Body of pancreas (tissue), 4 donors: ENCODE results near the gene FGF14. TPM values are rescaled to one million over a fixed set of nuclear protein-coding genes. Genes with fewer than 3 reads are reported as not detected.

Experiments
- ATAC-seq: fragments of 150-250 bp; one replicate; pipeline ENCODE4 v1.9.1; 2016
- DNase-seq, 4 donors: peaks; one replicate each; pipeline ENCODE4 v3.0.0-alpha.2; 2019
- H3K27ac ChIP-seq, 4 donors: fragments of 200-600 bp; sonication (generic); 1 replicate in 3 of 4; 2 replicates in 1 of 4; pipeline versions ENCODE4 v1.5.1 to v1.6.1; 2016 to 2019; ENCODE audit warnings: mild to moderate bottlenecking in 1 of 4, mixed read lengths in 1 of 4, moderate library complexity in 1 of 4
- H3K27me3 ChIP-seq, 2 donors: fragments of 200-600 bp; sonication (generic); one replicate each; pipeline ENCODE4 v1.6.0; 2016; ENCODE audit warnings: mild to moderate bottlenecking in 1 of 2
- H3K36me3 ChIP-seq, 2 donors: fragments of 200-600 bp; sonication (generic); replicated peaks in 1 of 2; 2 replicates each; pipeline ENCODE4 v1.5.1; 2016; ENCODE audit warnings: low read depth in 2 of 2; ENCODE audit not compliant: insufficient read depth in 1 of 2
- H3K4me1 ChIP-seq: fragments of 200-600 bp; sonication (generic); one replicate; pipeline ENCODE4 v1.6.0; 2016
- H3K4me3 ChIP-seq, 2 donors: fragments of 200-600 bp; sonication (generic); 1 replicate in 1 of 2; 2 replicates in 1 of 2; pipeline ENCODE4 v1.5.1; 2016 to 2019
- H3K9me3 ChIP-seq, 3 donors: fragments of 200-600 bp; sonication (generic); 1 replicate in 2 of 3; 2 replicates in 1 of 3; pipeline ENCODE4 v1.5.1; 2016
- POLR2A ChIP-seq, 3 donors: fragments of 450-650 bp; IDR thresholded peaks; one replicate each; pipeline ENCODE4 v1.6.1; 2016; ENCODE audit warnings: antibody characterized with exemption in 3 of 3, mild to moderate bottlenecking in 2 of 3
- WGBS, 2 donors: methylation state at CpG; one replicate each; pipeline ENCODE4 v1.1.5; 2017; 5-methylcytosine and 5-hydroxymethylcytosine counted together
- intact Hi-C: fragments of 100-400 bp; cut with DNase I; formaldehyde crosslinking; loops from one replicate; pipeline ENCODE4 v1.15.1; 2023
- total RNA-seq, 2 donors: library from RNA; depleted of rRNA; stranded (reverse); fragments of >200 nt; gene quantifications; one replicate each; pipeline ENCODE4 v1.1.0, GENCODE V29; 2016
- TF ChIP-seq, protein P1 (sequence below), 7 experiments: fragments of 450-650 bp in 4 of 7; fragments of 200-600 bp in 3 of 7; sonication (generic) in 3 of 7; IDR thresholded peaks; one replicate each; pipeline ENCODE4 v1.5.1; 2016 to 2019; ENCODE audit warnings: antibody characterized with exemption in 7 of 7

Gene FGF14
- total RNA-seq, 2 donors from 2014 or later = under 0.01 to 0.52 TPM

DNA sequence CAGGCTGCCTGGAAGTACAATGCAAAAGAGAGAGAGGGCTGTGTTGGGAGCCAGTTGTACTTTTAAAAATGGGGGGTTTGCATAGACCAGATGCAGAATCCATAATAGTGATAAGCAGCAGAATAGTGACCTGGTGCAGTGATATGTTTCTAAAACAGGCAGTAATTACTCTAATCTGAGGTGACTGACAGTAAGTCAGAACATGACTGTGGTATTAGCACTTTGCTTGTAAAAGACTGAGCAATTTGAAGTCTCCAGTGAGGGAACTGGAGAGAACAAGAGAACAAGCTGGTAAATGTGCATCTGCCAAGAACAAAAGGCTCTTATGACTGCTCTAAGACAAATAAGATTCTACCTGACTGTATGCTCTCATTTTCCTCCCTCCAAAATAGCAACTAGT, 565.9 kb downstream of the FGF14 start:
- Histone ChIP-seq H3K36me3 (no peaks in the 10 kb centered on the region), H3K4me3 (no peak overlapping the region), H3K27ac (no peak overlapping the region), H3K27me3 (no peaks in the 10 kb centered on the region), H3K4me1 (no peaks in the 10 kb centered on the region), H3K9me3 (no peaks in the 10 kb centered on the region)
- DNase-seq (no peak), ATAC-seq (no peak)
- TF ChIP-seq POLR2A (IDR thresholded peaks at IDR 0.05) = no peak
- TF ChIP-seq, protein P1, sequence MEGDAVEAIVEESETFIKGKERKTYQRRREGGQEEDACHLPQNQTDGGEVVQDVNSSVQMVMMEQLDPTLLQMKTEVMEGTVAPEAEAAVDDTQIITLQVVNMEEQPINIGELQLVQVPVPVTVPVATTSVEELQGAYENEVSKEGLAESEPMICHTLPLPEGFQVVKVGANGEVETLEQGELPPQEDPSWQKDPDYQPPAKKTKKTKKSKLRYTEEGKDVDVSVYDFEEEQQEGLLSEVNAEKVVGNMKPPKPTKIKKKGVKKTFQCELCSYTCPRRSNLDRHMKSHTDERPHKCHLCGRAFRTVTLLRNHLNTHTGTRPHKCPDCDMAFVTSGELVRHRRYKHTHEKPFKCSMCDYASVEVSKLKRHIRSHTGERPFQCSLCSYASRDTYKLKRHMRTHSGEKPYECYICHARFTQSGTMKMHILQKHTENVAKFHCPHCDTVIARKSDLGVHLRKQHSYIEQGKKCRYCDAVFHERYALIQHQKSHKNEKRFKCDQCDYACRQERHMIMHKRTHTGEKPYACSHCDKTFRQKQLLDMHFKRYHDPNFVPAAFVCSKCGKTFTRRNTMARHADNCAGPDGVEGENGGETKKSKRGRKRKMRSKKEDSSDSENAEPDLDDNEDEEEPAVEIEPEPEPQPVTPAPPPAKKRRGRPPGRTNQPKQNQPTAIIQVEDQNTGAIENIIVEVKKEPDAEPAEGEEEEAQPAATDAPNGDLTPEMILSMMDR (IDR thresholded peaks at IDR 0.05) = no peak
- intact Hi-C loops = no loop called here

DNA sequence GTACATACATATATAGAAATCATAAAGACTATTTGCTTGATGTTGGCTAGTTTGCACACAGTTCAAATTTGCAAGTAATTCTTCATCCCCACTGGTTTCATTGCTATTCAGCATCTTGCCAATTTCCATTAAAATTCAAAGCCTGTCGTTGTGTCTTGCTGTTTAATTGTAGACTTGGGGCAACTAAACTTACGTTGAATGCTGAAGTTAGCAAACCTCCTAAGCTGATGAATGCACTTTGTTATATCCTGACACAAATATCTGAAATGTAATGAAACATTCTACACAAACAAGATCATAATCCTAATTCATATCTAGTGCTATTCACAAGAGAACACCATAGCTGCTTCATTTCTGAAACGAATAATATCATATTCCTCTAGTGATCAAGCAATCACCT, 568.2 kb downstream of the FGF14 start:
- TF ChIP-seq POLR2A (IDR thresholded peaks at IDR 0.05) = no peak
- TF ChIP-seq, protein P1 (IDR thresholded peaks at IDR 0.05) = no peak
- WGBS, 2 donors = 58 to 62% methylated on average over 3 of the region's 3 CpGs
- Histone ChIP-seq H3K9me3 (no peaks in the 10 kb centered on the region), H3K27me3 (no peaks in the 10 kb centered on the region), H3K4me3 (no peak overlapping the region), H3K27ac (no peak overlapping the region), H3K4me1 (no peaks in the 10 kb centered on the region), H3K36me3 (no peaks in the 10 kb centered on the region)
- no peak for DNase-seq
- ATAC-seq = no peak
- intact Hi-C loops = no loop called here

DNA sequence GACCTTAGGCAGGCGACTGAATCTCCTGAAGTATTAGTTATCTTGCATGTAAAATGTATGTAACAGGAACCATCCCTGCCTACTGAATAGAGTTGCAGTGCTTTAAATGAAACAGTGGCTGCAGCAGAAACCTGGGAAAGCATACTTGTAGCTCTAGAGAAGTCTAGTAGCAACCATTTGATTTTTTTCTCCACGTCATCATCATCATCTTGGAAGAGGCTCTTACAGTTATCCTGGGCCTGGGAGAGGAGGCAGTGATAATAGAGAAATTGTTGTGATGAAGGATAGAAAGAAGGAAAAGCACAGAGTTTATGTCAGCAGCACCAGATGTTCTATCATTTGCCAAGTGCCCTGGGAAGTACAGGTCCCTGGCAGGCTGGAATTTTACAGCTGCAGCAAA, 571.8 kb downstream of the FGF14 start:
- no peak for DNase-seq
- no peak for ATAC-seq
- no peak for TF ChIP-seq POLR2A (IDR thresholded peaks at IDR 0.05)
- TF ChIP-seq, protein P1 (IDR thresholded peaks at IDR 0.05) = no peak
- Histone ChIP-seq H3K4me1 (no peaks in the 10 kb centered on the region), H3K27ac (no peak overlapping the region), H3K36me3 (no peaks in the 10 kb centered on the region), H3K9me3 (no peaks in the 10 kb centered on the region), H3K27me3 (no peaks in the 10 kb centered on the region), H3K4me3 (no peak overlapping the region)
- 37 to 38% methylated on average over 2 of the region's 2 CpGs for WGBS, 2 donors
- intact Hi-C loops = no loop called here

DNA sequence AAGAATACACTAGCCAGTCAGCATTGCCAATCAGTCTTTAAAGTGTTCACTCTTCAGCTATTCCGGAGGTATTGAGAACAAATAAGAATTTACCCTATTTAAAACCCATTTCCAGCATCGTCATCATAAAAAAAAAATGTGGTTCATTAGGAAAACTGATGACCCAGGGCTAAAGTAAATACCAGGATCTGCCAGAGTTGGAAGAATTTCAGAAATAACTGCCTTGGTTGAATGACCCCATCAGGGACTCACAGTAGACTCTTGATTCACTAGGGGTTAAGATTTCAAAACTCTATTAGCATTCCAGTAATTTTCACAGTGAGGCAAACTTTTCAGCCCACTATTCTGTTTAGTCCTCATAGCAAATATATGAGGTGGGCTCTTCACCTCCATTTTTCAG, 572.4 kb downstream of the FGF14 start:
- no peaks in the 10 kb centered on the region for H3K4me1 ChIP-seq
- no peaks in the 10 kb centered on the region for H3K9me3 ChIP-seq
- TF ChIP-seq POLR2A (IDR thresholded peaks at IDR 0.05) = no peak
- TF ChIP-seq, protein P1 (IDR thresholded peaks at IDR 0.05) = no peak
- no peaks in the 10 kb centered on the region for H3K27me3 ChIP-seq
- DNase-seq (no peak), ATAC-seq (no peak)
- intact Hi-C loops = no loop called here
- no peak overlapping the region for H3K4me3 ChIP-seq
- 38 to 39% methylated on average over 2 of the region's 2 CpGs for WGBS, 2 donors
- no peaks in the 10 kb centered on the region for H3K36me3 ChIP-seq
- no peak overlapping the region for H3K27ac ChIP-seq

DNA sequence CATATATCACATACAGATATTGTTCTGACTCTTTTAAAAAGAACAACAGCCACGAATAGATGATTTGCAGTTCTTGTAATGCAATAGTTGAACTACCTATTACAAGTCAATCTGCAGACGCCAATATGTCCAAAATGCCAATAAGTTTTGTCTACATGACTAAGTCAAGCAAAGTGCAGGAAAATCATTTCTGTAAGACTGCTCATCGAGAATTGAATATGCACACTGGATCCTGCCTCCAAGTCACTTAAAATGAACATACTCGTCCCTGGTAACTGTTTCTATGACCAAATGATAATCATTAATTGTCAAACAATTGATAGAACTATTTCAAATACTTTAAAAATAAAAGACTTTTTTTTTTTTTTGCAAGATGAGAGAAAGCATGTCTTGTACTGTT, 573.7 kb downstream of the FGF14 start:
- ATAC-seq (no peak), DNase-seq (no peak)
- 47% methylated on average over 4 of the region's 4 CpGs for WGBS, 2 donors
- intact Hi-C loops = no loop called here
- Histone ChIP-seq H3K4me1 (no peaks in the 10 kb centered on the region), H3K36me3 (no peaks in the 10 kb centered on the region), H3K27me3 (no peaks in the 10 kb centered on the region), H3K4me3 (no peak overlapping the region), H3K9me3 (no peaks in the 10 kb centered on the region), H3K27ac (no peak overlapping the region)
- no peak for TF ChIP-seq POLR2A (IDR thresholded peaks at IDR 0.05)
- TF ChIP-seq, protein P1 (IDR thresholded peaks at IDR 0.05) = no peak
